H1 (cell line): Measurements from ENCODE around the gene KRTAP26-1. TPM values are rescaled to one million over a fixed set of nuclear protein-coding genes. Genes with fewer than 3 reads are reported as not detected.

Source experiments
- CTCF ChIA-PET: fragments of 300-600 bp; sonication (Branson Sonifier 250); formaldehyde crosslinking; loops from one replicate; lab custom pipeline; 2021; ENCODE audit not compliant: partially characterized antibody; lab: Charles Lee
- POLR2A ChIA-PET: fragments of 300-600 bp; sonication (Branson Sonifier 250); formaldehyde crosslinking; loops from one replicate; lab custom pipeline; 2021; ENCODE audit warnings: inconsistent platforms; ENCODE audit not compliant: partially characterized antibody; lab: Charles Lee
- DNase-seq, 2 experiments: peaks; one replicate each; pipeline versions ENCODE4 v3.0.0 to v3.0.0-alpha.2; 2010 to 2022; ENCODE audit warnings: low spot score in 2 of 2, low read depth in 1 of 2, mixed read lengths in 1 of 2
- FAIRE-seq: peaks from 2 replicates; lab custom pipeline; 2011; peaks lifted over from hg19 to GRCh38; lab: Jason Lieb, UNC
- H2AFZ ChIP-seq: 2 replicates; pipeline ENCODE4 v1.8.1; 2012; ENCODE audit warnings: low read length, inconsistent platforms
- H2AK5ac ChIP-seq: 2 replicates; pipeline ENCODE4 v1.6.1; 2013; ENCODE audit warnings: low read depth, low read length
- H2BK120ac ChIP-seq: replicated peaks from 2 replicates; pipeline ENCODE3; 2013; ENCODE audit warnings: low read depth, low read length, inconsistent platforms
- H2BK12ac ChIP-seq: 2 replicates; pipeline ENCODE4 v1.6.1; 2013; ENCODE audit warnings: low read depth, low read length
- H2BK15ac ChIP-seq: 2 replicates; pipeline ENCODE4 v1.6.1; 2013; ENCODE audit warnings: low read length
- H2BK20ac ChIP-seq: 2 replicates; pipeline ENCODE4 v1.6.1; 2013; ENCODE audit warnings: low read length
- H2BK5ac ChIP-seq: 2 replicates; pipeline ENCODE4 v1.6.1; 2013; ENCODE audit warnings: low read depth, low read length
- H3K14ac ChIP-seq: 2 replicates; pipeline ENCODE4 v1.6.1; 2013; ENCODE audit warnings: inconsistent platforms; ENCODE audit not compliant: insufficient read length
- H3K18ac ChIP-seq: 2 replicates; pipeline ENCODE4 v1.6.1; 2013; ENCODE audit warnings: low read length; ENCODE audit errors: extremely low read depth
- H3K23ac ChIP-seq: 2 replicates; pipeline ENCODE4 v1.6.1; 2013; ENCODE audit warnings: inconsistent platforms; ENCODE audit not compliant: insufficient read length
- H3K23me2 ChIP-seq: 2 replicates; pipeline ENCODE4 v1.6.1; 2013; ENCODE audit warnings: low read depth, low read length
- H3K27ac ChIP-seq: 2 replicates; pipeline ENCODE4 v1.6.1; 2011; ENCODE audit warnings: low read depth, low read length, inconsistent platforms
- H3K27me3 ChIP-seq, 4 experiments: replicated peaks in 1 of 4; 1 replicate in 1 of 4; 2 replicates in 3 of 4; pipeline versions ENCODE4 v1.6.1 to v1.8.1; 2011 to 2013; ENCODE audit warnings: low read length in 3 of 4, mild to moderate bottlenecking in 3 of 4, inconsistent platforms in 2 of 4, mixed read lengths in 2 of 4, moderate library complexity in 1 of 4; ENCODE audit not compliant: control insufficient read depth in 3 of 4, insufficient read depth in 3 of 4; ENCODE audit errors: extremely low read depth in 1 of 4
- H3K36me3 ChIP-seq, 4 experiments: 2 replicates each; pipeline versions ENCODE4 v1.6.1 to v1.8.1; 2011 to 2013; ENCODE audit warnings: mild to moderate bottlenecking in 4 of 4, low read length in 3 of 4, moderate library complexity in 2 of 4, control low read depth in 1 of 4, inconsistent platforms in 1 of 4; ENCODE audit not compliant: insufficient read depth in 4 of 4, control insufficient read depth in 2 of 4
- H3K4ac ChIP-seq: replicated peaks from 2 replicates; pipeline ENCODE3; 2013; ENCODE audit warnings: low read length, low read depth, mixed read lengths, inconsistent platforms; ENCODE audit not compliant: insufficient read length
- H3K4me1 ChIP-seq, 4 experiments: replicated peaks in 1 of 4; 1 replicate in 1 of 4; 2 replicates in 3 of 4; pipeline versions ENCODE4 v1.6.1 to v1.8.1; 2011 to 2013; ENCODE audit warnings: low read length in 3 of 4, inconsistent platforms in 2 of 4, mixed read lengths in 1 of 4; ENCODE audit not compliant: insufficient read depth in 4 of 4, control insufficient read depth in 3 of 4
- H3K4me2 ChIP-seq, 2 experiments: 2 replicates each; pipeline versions ENCODE4 v1.6.1 to v1.8.1; 2011 to 2013; ENCODE audit warnings: low read depth in 2 of 2, low read length in 2 of 2, control low read depth in 1 of 2, inconsistent platforms in 1 of 2, mild to moderate bottlenecking in 1 of 2; ENCODE audit not compliant: insufficient read depth in 1 of 2
- H3K4me3 ChIP-seq, 4 experiments: fragments of 200-600, 300-600 bp in 1 of 4; sonication (generic), shearing (Covaris generic), sonication (Bioruptor Twin) in 1 of 4; 2 replicates each; pipeline versions ENCODE4 v1.5.1 to v1.8.1; 2011 to 2016; ENCODE audit warnings: low read length in 4 of 4, low read depth in 3 of 4, control low read depth in 2 of 4, inconsistent platforms in 2 of 4, mild to moderate bottlenecking in 2 of 4, mixed read lengths in 1 of 4, moderate library complexity in 1 of 4; ENCODE audit not compliant: insufficient read depth in 2 of 4; ENCODE audit errors: extremely low read depth in 1 of 4
- H3K56ac ChIP-seq: replicated peaks from 2 replicates; pipeline ENCODE3; 2013; ENCODE audit warnings: low read depth, mild to moderate bottlenecking, mixed read lengths, low read length, inconsistent platforms; ENCODE audit not compliant: insufficient read length
- H3K79me1 ChIP-seq: 2 replicates; pipeline ENCODE4 v1.6.1; 2013; ENCODE audit warnings: low read depth, low read length, control low read depth
- H3K79me2 ChIP-seq, 2 experiments: 2 replicates each; pipeline versions ENCODE4 v1.6.1 to v1.8.1; 2012 to 2013; ENCODE audit warnings: low read length in 2 of 2, mild to moderate bottlenecking in 2 of 2, inconsistent platforms in 1 of 2; ENCODE audit not compliant: insufficient read depth in 2 of 2, control insufficient read depth in 1 of 2
- H3K9ac ChIP-seq, 4 experiments: replicated peaks in 1 of 4; 1 replicate in 1 of 4; 2 replicates in 3 of 4; pipeline versions ENCODE4 v1.6.1 to v1.8.1; 2011 to 2013; ENCODE audit warnings: low read depth in 3 of 4, low read length in 3 of 4, control low read depth in 2 of 4, mild to moderate bottlenecking in 2 of 4, moderate library complexity in 2 of 4, inconsistent platforms in 1 of 4; ENCODE audit errors: extremely low read depth in 1 of 4
- H3K9me3 ChIP-seq, 2 experiments: 2 replicates each; pipeline versions ENCODE4 v1.6.1 to v1.8.1; 2012 to 2013; ENCODE audit warnings: mild to moderate bottlenecking in 2 of 2, moderate library complexity in 2 of 2, control low read depth in 1 of 2, inconsistent platforms in 1 of 2, low read depth in 1 of 2, low read length in 1 of 2, mixed read lengths in 1 of 2; ENCODE audit not compliant: insufficient read depth in 2 of 2
- H4K20me1 ChIP-seq, 2 experiments: replicated peaks in 1 of 2; 2 replicates each; pipeline versions ENCODE3 to v1.8.1; 2011 to 2013; ENCODE audit warnings: inconsistent platforms in 2 of 2, low read length in 2 of 2, mild to moderate bottlenecking in 1 of 2; ENCODE audit not compliant: insufficient read depth in 2 of 2, control insufficient read depth in 1 of 2
- H4K5ac ChIP-seq: 2 replicates; pipeline ENCODE4 v1.6.1; 2013; ENCODE audit warnings: low read length, low read depth, mixed read lengths, inconsistent platforms; ENCODE audit not compliant: insufficient read length
- H4K8ac ChIP-seq: 2 replicates; pipeline ENCODE4 v1.8.0; 2013; ENCODE audit warnings: mild to moderate bottlenecking, moderate library complexity, low read length, inconsistent platforms; ENCODE audit not compliant: insufficient read depth; ENCODE audit errors: extremely low read depth
- H4K91ac ChIP-seq: replicated peaks from 2 replicates; pipeline ENCODE3; 2013; ENCODE audit warnings: low read length, mixed read lengths, inconsistent platforms; ENCODE audit not compliant: insufficient read length
- BACH1 ChIP-seq: IDR thresholded peaks from 2 replicates; pipeline ENCODE4 v1.6.1; 2012; ENCODE audit warnings: low read length, improper control_type of control experiment
- CHD1 ChIP-seq: IDR thresholded peaks from 2 replicates; pipeline ENCODE4 v1.6.1; 2012; ENCODE audit warnings: low read depth, low read length, improper control_type of control experiment
- JUND ChIP-seq: IDR thresholded peaks from 2 replicates; pipeline ENCODE4 v1.6.1; 2011; ENCODE audit warnings: mild to moderate bottlenecking, improper control_type of control experiment, low read length
- KDM5A ChIP-seq: fragments of 200-600 bp; IDR thresholded peaks from 2 replicates; pipeline ENCODE4 v1.7.1; 2012; ENCODE audit warnings: mild to moderate bottlenecking, low read length, inconsistent platforms, mixed read lengths
- PHF8 ChIP-seq: fragments of 200-600 bp; sonication (generic); conservative IDR thresholded peaks from 2 replicates; pipeline ENCODE4 v1.7.1; 2012; ENCODE audit warnings: low read depth, mild to moderate bottlenecking, inconsistent platforms, low read length, moderate library complexity
- RAD21 ChIP-seq, 2 experiments: IDR thresholded peaks in 1 of 2; conservative IDR thresholded peaks in 1 of 2; 2 replicates each; pipeline ENCODE4 v1.6.1; 2011; ENCODE audit warnings: low read depth in 2 of 2, low read length in 2 of 2, improper control_type of control experiment in 1 of 2, inconsistent platforms in 1 of 2, mild to moderate bottlenecking in 1 of 2, moderate library complexity in 1 of 2
- RXRA ChIP-seq: IDR thresholded peaks from 2 replicates; pipeline ENCODE4 v1.6.1; 2011; ENCODE audit warnings: low read depth, mild to moderate bottlenecking, low read length, moderate library complexity; ENCODE audit not compliant: insufficient read depth
- SAP30 ChIP-seq: fragments of 300-600 bp; sonication (generic); IDR thresholded peaks from 2 replicates; pipeline ENCODE4 v1.7.1; 2012; ENCODE audit warnings: low read length, moderate library complexity, mild to moderate bottlenecking, inconsistent platforms; ENCODE audit not compliant: insufficient read depth, insufficient replicate concordance
- SIRT6 ChIP-seq: IDR thresholded peaks from one replicate; pipeline ENCODE4 v1.7.1; 2012; ENCODE audit warnings: low read length, inconsistent platforms
- WGBS, 2 experiments: shearing (Covaris generic) in 1 of 2; methylation state at CpG; one replicate each; pipeline versions ENCODE4 v1.1.6 to v1.1.7; 2013 to 2015; ENCODE audit warnings: low lambda C conversion rate in 2 of 2, mixed read lengths in 2 of 2, inconsistent platforms in 1 of 2, low coverage in 1 of 2, missing lambda C conversion rate in 1 of 2; ENCODE audit not compliant: insufficient replicate concordance in 2 of 2, insufficient coverage in 1 of 2, insufficient read length in 1 of 2; ENCODE audit errors: extremely low coverage in 1 of 2, missing lambda C conversion rate in 1 of 2; 5-methylcytosine and 5-hydroxymethylcytosine counted together
- polyA plus RNA-seq, 7 experiments: library from polyadenylated mRNA; depleted of rRNA in 3 of 7; stranded (reverse) in 5 of 7; unstranded in 2 of 7; fragments of >200 nt in 5 of 7; fragments of 200-250 nt in 2 of 7; gene quantifications; 1 replicate in 5 of 7; 2 replicates in 1 of 7; 4 replicates in 1 of 7; pipeline versions ENCODE4 v1.2.1 to v1.2.3, GENCODE V29; 2011 to 2013; ENCODE audit warnings: missing spikeins in 2 of 7, mixed read lengths in 2 of 7
- total RNA-seq: library from RNA; stranded (reverse); fragmentation: NEBNext Ultra II Directional; extraction: Animal tissue kit (Norgen Biotek cat#: 25700); gene quantifications from 2 replicates; pipeline ENCODE4 v1.2.1, GENCODE V29; 2021
- TF ChIP-seq, protein P1 (sequence below), 3 experiments: IDR thresholded peaks; 1 replicate in 2 of 3; 2 replicates in 1 of 3; pipeline versions ENCODE4 v1.5.1 to v1.6.1; 2011; ENCODE audit warnings: low read length in 3 of 3, mild to moderate bottlenecking in 3 of 3, inconsistent platforms in 2 of 3, low read depth in 1 of 3, moderate library complexity in 1 of 3; ENCODE audit not compliant: insufficient read depth in 1 of 3; ENCODE audit errors: control extremely low read depth in 1 of 3

The KRTAP26-1 gene
- total and polyA plus RNA-seq, 2 of the 8 experiments (the other 6 are each of a cell fraction or from before 2014, with no cell fraction given) = not detected

- Histone ChIP-seq H3K9ac (no peak overlapping the region), H4K8ac (no peak overlapping the region), H2BK5ac (no peak overlapping the region), H3K4me2 (no peak overlapping the region), H3K4ac (no peak overlapping the region), H3K36me3 (no peaks in the 10 kb centered on the region), H4K91ac (no peak overlapping the region), H2AFZ (peak overlapping the region; percentile 73; the same call in 1 of the 2 replicates), H3K4me1 (no peaks in the 10 kb centered on the region; a peak in 2 of 7 replicates), H2BK15ac (no peak overlapping the region), H3K23me2 (no peaks in the 10 kb centered on the region), H2BK12ac (no peak overlapping the region), H3K27me3 (no peaks in the 10 kb centered on the region), H3K79me1 (no peaks in the 10 kb centered on the region), H3K18ac (no peak overlapping the region), H4K20me1 (no peaks in the 10 kb centered on the region), H3K79me2 (no peaks in the 10 kb centered on the region), H3K56ac (no peak overlapping the region), H3K14ac (no peak overlapping the region), H2BK20ac (no peak overlapping the region), H2AK5ac (no peak overlapping the region), H2BK120ac (no peak overlapping the region), H3K4me3 (no peak overlapping the region), H3K27ac (no peak overlapping the region), H3K23ac (no peak overlapping the region), H3K9me3 (no peaks in the 10 kb centered on the region), H4K5ac (no peak overlapping the region)
- WGBS, 2 experiments = 67% methylated on average over 2 of the region's 2 CpGs; no CpG with 5 or more reads in 1 of the 2 experiments
- DNase-seq (no peak), FAIRE-seq (no peak)
- ChIA-PET POLR2A (no interaction called here), CTCF (interaction anchor here (0.7 to 3.1 kb wide), 16 partner anchors 10 to 119 kb away, joined by 3 to 21 read pairs (median 3); no protein-coding TSS in a partner anchor)
- TF ChIP-seq SAP30 (no peak), SIRT6 (no peak), KDM5A (no peak), PHF8 (no peak), JUND (no peak), RAD21 (IDR thresholded peaks at IDR 0.05 in 1 of 2, conservative IDR thresholded peaks at IDR 0.05 in 1 of 2; ENCODE audit: low read depth in 2 of 2, low read length in 2 of 2) (peak; percentile 51 to 63), RXRA (no peak), CHD1 (no peak), BACH1 (no peak)
- TF ChIP-seq, protein P1, sequence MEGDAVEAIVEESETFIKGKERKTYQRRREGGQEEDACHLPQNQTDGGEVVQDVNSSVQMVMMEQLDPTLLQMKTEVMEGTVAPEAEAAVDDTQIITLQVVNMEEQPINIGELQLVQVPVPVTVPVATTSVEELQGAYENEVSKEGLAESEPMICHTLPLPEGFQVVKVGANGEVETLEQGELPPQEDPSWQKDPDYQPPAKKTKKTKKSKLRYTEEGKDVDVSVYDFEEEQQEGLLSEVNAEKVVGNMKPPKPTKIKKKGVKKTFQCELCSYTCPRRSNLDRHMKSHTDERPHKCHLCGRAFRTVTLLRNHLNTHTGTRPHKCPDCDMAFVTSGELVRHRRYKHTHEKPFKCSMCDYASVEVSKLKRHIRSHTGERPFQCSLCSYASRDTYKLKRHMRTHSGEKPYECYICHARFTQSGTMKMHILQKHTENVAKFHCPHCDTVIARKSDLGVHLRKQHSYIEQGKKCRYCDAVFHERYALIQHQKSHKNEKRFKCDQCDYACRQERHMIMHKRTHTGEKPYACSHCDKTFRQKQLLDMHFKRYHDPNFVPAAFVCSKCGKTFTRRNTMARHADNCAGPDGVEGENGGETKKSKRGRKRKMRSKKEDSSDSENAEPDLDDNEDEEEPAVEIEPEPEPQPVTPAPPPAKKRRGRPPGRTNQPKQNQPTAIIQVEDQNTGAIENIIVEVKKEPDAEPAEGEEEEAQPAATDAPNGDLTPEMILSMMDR (IDR thresholded peaks at IDR 0.05; ENCODE audit: control extremely low read depth in 1 of 3, insufficient read depth in 1 of 3, low read depth in 1 of 3, low read length in 3 of 3) = peak in 2 of 3 experiments; percentile 40; a peak in 2 of 4 replicates
Observed at GRCh38 chr21:30345014-30345413, 24.9 kb upstream of the KRTAP26-1 start.
